A673 (cell line): ENCODE measurements around the gene COG2.

Experiments
- EZH2 ChIP-seq: fragments of 200-600 bp; sonication (generic); IDR thresholded peaks from 2 replicates; pipeline ENCODE4 v1.6.1; 2017; ENCODE audit warnings: borderline replicate concordance, low read depth, mild to moderate bottlenecking, mixed read lengths, antibody characterized with exemption, low read length; ENCODE audit not compliant: poor library complexity, severe bottlenecking
- TF ChIP-seq, protein P1 (sequence below): fragments of 300-800, 200-600 bp; sonication (generic); conservative IDR thresholded peaks from 2 replicates; pipeline ENCODE4 v1.5.1; 2017; ENCODE audit warnings: low read depth, mild to moderate bottlenecking, antibody characterized with exemption, low read length, moderate library complexity, mixed read lengths

DNA sequence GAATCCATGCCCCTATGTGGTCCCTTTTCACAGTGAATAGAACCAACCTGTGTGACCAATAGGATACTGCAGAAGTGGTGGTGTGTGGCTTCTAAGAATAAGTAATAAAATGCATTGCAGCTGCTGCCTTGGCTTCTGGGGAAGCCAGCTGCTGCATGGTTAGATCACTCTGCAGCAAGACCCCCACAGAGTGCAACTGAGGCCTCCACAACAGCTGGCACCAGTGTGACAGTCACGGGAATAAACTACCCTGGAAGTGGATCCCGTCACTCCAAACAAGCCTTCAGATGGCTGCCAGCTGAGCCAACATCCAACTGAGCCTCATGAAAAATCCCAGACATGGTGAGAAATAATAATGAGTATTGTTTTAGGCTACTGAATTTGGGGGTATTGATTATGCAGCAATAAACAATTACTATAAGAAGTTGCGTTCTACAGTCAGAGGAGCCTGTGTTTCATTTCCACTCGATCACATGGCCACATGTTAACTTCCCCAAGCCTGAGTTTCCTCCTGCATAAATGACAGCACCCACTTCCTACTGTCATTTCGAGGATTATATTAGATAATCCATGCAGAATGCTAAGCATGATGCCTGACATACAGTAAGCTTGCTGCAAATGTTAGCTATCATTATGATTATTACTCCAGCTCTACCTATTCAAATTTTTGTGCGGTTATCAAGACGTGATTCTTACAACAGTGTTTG is 20.8 kb upstream of the COG2 start:
- TF ChIP-seq, protein P1, sequence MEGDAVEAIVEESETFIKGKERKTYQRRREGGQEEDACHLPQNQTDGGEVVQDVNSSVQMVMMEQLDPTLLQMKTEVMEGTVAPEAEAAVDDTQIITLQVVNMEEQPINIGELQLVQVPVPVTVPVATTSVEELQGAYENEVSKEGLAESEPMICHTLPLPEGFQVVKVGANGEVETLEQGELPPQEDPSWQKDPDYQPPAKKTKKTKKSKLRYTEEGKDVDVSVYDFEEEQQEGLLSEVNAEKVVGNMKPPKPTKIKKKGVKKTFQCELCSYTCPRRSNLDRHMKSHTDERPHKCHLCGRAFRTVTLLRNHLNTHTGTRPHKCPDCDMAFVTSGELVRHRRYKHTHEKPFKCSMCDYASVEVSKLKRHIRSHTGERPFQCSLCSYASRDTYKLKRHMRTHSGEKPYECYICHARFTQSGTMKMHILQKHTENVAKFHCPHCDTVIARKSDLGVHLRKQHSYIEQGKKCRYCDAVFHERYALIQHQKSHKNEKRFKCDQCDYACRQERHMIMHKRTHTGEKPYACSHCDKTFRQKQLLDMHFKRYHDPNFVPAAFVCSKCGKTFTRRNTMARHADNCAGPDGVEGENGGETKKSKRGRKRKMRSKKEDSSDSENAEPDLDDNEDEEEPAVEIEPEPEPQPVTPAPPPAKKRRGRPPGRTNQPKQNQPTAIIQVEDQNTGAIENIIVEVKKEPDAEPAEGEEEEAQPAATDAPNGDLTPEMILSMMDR, result no peak
- no peak for TF ChIP-seq EZH2
